Natural killer cell (primary cell): ENCODE measurements around the gene EIF3A. TPM values are rescaled to one million over a fixed set of nuclear protein-coding genes. Genes with fewer than 3 reads are reported as not detected.
"Not testable (repeated sequence)": the region's sequence is repeated elsewhere in the genome, so short reads cannot be mapped to it uniquely, and the experiment has no call there.

ENCODE experiments used
- ATAC-seq, 3 donors: fragments of 150-1000 bp in 2 of 3; fragments of 200-7000 bp in 1 of 3; cut with Tn5 transposase; 1 replicate in 1 of 3; 2 replicates in 2 of 3; pipeline ENCODE4 v1.10.0; 2021; ENCODE audit warnings: mild to moderate bottlenecking in 2 of 3, moderate library complexity in 2 of 3
- DNase-seq, 2 donors: peaks; one replicate each; pipeline versions ENCODE4 v3.0.0 to v3.0.0-alpha.2; 2013 to 2021; ENCODE audit warnings: mixed read lengths in 1 of 2
- H3K27ac ChIP-seq: one replicate; pipeline ENCODE4 v1.5.1; 2013; ENCODE audit warnings: mild to moderate bottlenecking, low read length
- H3K27me3 ChIP-seq: one replicate; pipeline ENCODE4 v1.6.1; 2013; ENCODE audit warnings: low read length; ENCODE audit not compliant: control insufficient read depth, insufficient read depth
- H3K36me3 ChIP-seq: one replicate; pipeline ENCODE4 v1.6.1; 2013; ENCODE audit warnings: low read length; ENCODE audit not compliant: control insufficient read depth, insufficient read depth
- H3K4me1 ChIP-seq: one replicate; pipeline ENCODE4 v1.6.1; 2013; ENCODE audit warnings: low read length; ENCODE audit not compliant: control insufficient read depth, insufficient read depth
- H3K4me3 ChIP-seq: one replicate; pipeline ENCODE4 v1.5.1; 2013; ENCODE audit warnings: low read length
- H3K9me3 ChIP-seq: one replicate; pipeline ENCODE4 v1.6.1; 2013; ENCODE audit warnings: low read length; ENCODE audit not compliant: control insufficient read depth, insufficient read depth
- H3K27ac Mint-ChIP-seq, 2 donors: one replicate each; pipeline ENCODE4 v1.8.0; 2022; ENCODE audit warnings: mild to moderate bottlenecking in 2 of 2, mixed read lengths in 2 of 2, moderate library complexity in 1 of 2
- H3K27me3 Mint-ChIP-seq, 2 donors: one replicate each; pipeline ENCODE4 v1.8.0; 2022; ENCODE audit warnings: low read depth in 2 of 2, mixed read lengths in 2 of 2
- H3K36me3 Mint-ChIP-seq: one replicate; pipeline ENCODE4 v1.8.0; 2022; ENCODE audit warnings: mixed read lengths
- H3K4me1 Mint-ChIP-seq, 2 donors: one replicate each; pipeline ENCODE4 v1.8.0; 2022; ENCODE audit warnings: mixed read lengths in 2 of 2
- H3K4me3 Mint-ChIP-seq: one replicate; pipeline ENCODE4 v1.8.0; 2022; ENCODE audit warnings: mild to moderate bottlenecking, moderate library complexity, mixed read lengths
- H3K9me3 Mint-ChIP-seq, 2 donors: one replicate each; pipeline ENCODE4 v1.8.0; 2022; ENCODE audit warnings: mixed read lengths in 2 of 2
- CTCF ChIP-seq: fragments of 200-600 bp; IDR thresholded peaks from one replicate; pipeline ENCODE4 v1.8.0; 2022; ENCODE audit warnings: antibody characterized with exemption
- whole genome bisulfite sequencing: methylation state at CpG from one replicate; pipeline ENCODE4 v1.1.7; 2013; ENCODE audit warnings: missing lambda C conversion rate; ENCODE audit not compliant: insufficient coverage; 5-methylcytosine and 5-hydroxymethylcytosine counted together
- intact Hi-C: fragments of 100-400 bp; cut with micrococcal nuclease; formaldehyde crosslinking; loops from one replicate; pipeline ENCODE4 v1.14.2; 2022
- total RNA-seq, 4 donors: library from RNA; stranded (reverse); fragments of 120-200 nt in 1 of 4; gene quantifications; one replicate each; pipeline versions ENCODE4 v1.2.3 to v1.2.4, GENCODE V29; 2013 to 2022

EIF3A gene
- total RNA-seq, 3 donors from 2014 or later (not counting 1 experiment from before 2014, with no cell fraction given), result 102 to 115 (median 110) TPM

GRCh38 chr10:119112056-119112455 is 31.4 kb upstream of the EIF3A start:
- H3K4me1 ChIP-seq, result no peaks in the 10 kb centered on the region
- ATAC-seq (no peak), DNase-seq (no peak)
- no peak overlapping the region for H3K4me3 ChIP-seq
- Mint-ChIP-seq H3K36me3 (peaks cover 5% of the 10 kb centered on the region), H3K9me3 (no peaks in the 10 kb centered on the region), H3K27me3 (no peaks in the 10 kb centered on the region), H3K27ac (no peak overlapping the region), H3K4me1 (no peaks in the 10 kb centered on the region), H3K4me3 (no peak overlapping the region)
- TF ChIP-seq CTCF, result no peak
- H3K9me3 ChIP-seq, result no peaks in the 10 kb centered on the region
- H3K27ac ChIP-seq, result no peak overlapping the region
- no peaks in the 10 kb centered on the region for H3K27me3 ChIP-seq
- intact Hi-C loops, result no loop called here
- WGBS, result 94% methylated on average over 3 of the region's 4 CpGs
- H3K36me3 ChIP-seq, result peaks cover 50% of the 10 kb centered on the region

GRCh38 chr10:119107771-119108170 is 27.2 kb upstream of the EIF3A start:
- DNase-seq, intact Hi-C loops: not testable (repeated sequence)

GRCh38 chr10:119107106-119107505 is 26.5 kb upstream of the EIF3A start:
- peaks cover 24% of the 10 kb centered on the region for H3K36me3 ChIP-seq
- DNase-seq, H3K36me3 Mint-ChIP-seq, H3K4me3 Mint-ChIP-seq, intact Hi-C loops, H3K9me3 Mint-ChIP-seq, H3K4me3 ChIP-seq, H3K27ac ChIP-seq, H3K27me3 ChIP-seq, H3K27me3 Mint-ChIP-seq, ATAC-seq, H3K27ac Mint-ChIP-seq, H3K9me3 ChIP-seq: not testable (repeated sequence)
- peaks cover 16% of the 10 kb centered on the region for H3K4me1 ChIP-seq
- 96% methylated on average over 4 of the region's 6 CpGs for WGBS
- peaks cover 10 to 11% of the 10 kb centered on the region in 2 donors for H3K4me1 Mint-ChIP-seq

More at GRCh38 chr10:119107771-119108170, 27.2 kb upstream of the EIF3A start:
- not testable (repeated sequence) for H3K27me3 ChIP-seq, H3K36me3 Mint-ChIP-seq, H3K9me3 ChIP-seq, H3K27ac ChIP-seq, H3K9me3 Mint-ChIP-seq, H3K4me3 ChIP-seq, H3K27me3 Mint-ChIP-seq, H3K4me3 Mint-ChIP-seq, H3K27ac Mint-ChIP-seq, ATAC-seq
- H3K4me1 ChIP-seq, result peaks cover 16% of the 10 kb centered on the region
- WGBS, result no CpG with 5 or more reads among the region's 2 CpGs
- H3K36me3 ChIP-seq, result peaks cover 28% of the 10 kb centered on the region
- peaks cover 10 to 11% of the 10 kb centered on the region in 2 donors for H3K4me1 Mint-ChIP-seq

GRCh38 chr10:119105899-119106298 is 25.3 kb upstream of the EIF3A start:
- H3K4me1 Mint-ChIP-seq, result peaks cover 11 to 20% of the 10 kb centered on the region in 2 donors
- DNase-seq, H3K27ac ChIP-seq, H3K36me3 Mint-ChIP-seq, H3K9me3 ChIP-seq, H3K4me3 Mint-ChIP-seq, ATAC-seq, H3K4me3 ChIP-seq, H3K9me3 Mint-ChIP-seq, H3K27ac Mint-ChIP-seq, H3K27me3 Mint-ChIP-seq, H3K27me3 ChIP-seq: not testable (repeated sequence)
- intact Hi-C loops, result loop anchor here (2.0 kb wide), 1 partner anchor 25 kb away; the partner anchor contains the start of gene EIF3A
- H3K4me1 ChIP-seq, result peaks cover 19% of the 10 kb centered on the region
- WGBS, result 90% methylated on average over 7 of the region's 7 CpGs
- H3K36me3 ChIP-seq, result peaks cover 19% of the 10 kb centered on the region

- TF ChIP-seq CTCF, result no peak
- Mint-ChIP-seq H3K27ac (peak overlapping the region; percentile 38 to 77), H3K4me3 (peak overlapping the region; percentile 92), H3K36me3 (no peaks in the 10 kb centered on the region), H3K9me3 (no peaks in the 10 kb centered on the region), H3K4me1 (peaks cover 19 to 28% of the 10 kb centered on the region in 2 donors), H3K27me3 (no peaks in the 10 kb centered on the region)
- peaks cover 15% of the 10 kb centered on the region for H3K36me3 ChIP-seq
- 93% methylated on average over 7 of the region's 12 CpGs for WGBS
- no peaks in the 10 kb centered on the region for H3K27me3 ChIP-seq
- no peak for DNase-seq
- intact Hi-C loops, result loop anchor here (2.0 kb wide), 1 partner anchor 24 kb away; the partner anchor contains the start of gene EIF3A
- peak overlapping the region; percentile 47 for H3K4me3 ChIP-seq
- peaks cover 26% of the 10 kb centered on the region for H3K4me1 ChIP-seq
- no peak for ATAC-seq
- H3K27ac ChIP-seq, result no peak overlapping the region
- H3K9me3 ChIP-seq, result no peaks in the 10 kb centered on the region
Observed at GRCh38 chr10:119105155-119105554, 24.5 kb upstream of the EIF3A start.
